ENCODE measurements around the gene ZNF107. TPM values are rescaled to one million over a fixed set of nuclear protein-coding genes. Genes with fewer than 3 reads are reported as not detected.
"Not testable (repeated sequence)": the region's sequence is repeated elsewhere in the genome, so short reads cannot be mapped to it uniquely, and the experiment has no call there.

The ZNF107 gene
- total RNA-seq, 1 donor from 2014 or later: 50.5 TPM

DNA sequence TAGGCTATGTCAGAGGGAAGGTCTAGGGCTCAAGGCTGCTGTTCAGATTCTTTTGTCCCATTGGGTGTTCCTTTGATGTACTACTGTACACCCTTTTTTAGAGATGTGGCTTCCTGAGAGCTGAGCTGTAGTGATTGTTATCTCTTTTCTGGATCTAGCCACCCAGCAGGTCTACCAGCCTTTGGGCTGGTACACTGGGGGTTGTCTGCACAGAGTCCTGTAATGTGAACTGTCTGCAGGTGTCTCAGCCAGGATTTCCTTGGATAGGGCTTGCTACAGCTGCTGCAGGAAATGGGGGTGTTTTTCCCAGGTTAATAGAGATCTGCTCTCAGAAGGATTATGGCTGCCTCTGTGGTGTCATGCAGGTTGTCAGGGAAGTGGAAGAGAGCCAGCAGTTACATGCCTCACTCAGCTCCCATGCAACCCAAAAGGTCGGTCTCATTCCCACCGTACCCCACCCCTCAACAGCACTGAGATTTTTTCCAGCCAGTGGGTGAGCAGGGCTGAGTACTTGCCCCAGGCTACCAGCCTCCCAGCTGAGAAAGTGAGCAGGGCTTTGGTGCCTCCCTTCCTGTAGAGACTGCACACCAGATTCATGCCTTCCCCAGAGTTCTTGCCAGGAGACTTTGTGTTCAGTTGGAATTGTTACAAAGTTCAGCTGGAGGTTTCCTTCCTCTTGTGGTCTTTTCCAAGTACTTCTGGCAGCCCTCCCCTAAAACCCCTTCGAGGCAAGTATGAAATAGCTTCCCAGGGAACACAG, 63.3 kb downstream of the ZNF107 start:
- H3K4me1 Mint-ChIP-seq: no peaks in the 10 kb centered on the region
- no peak overlapping the region for H3K27ac Mint-ChIP-seq
- intact Hi-C loops (cut with micrococcal nuclease): no loop called here
- POLR2A ChIA-PET: no interaction called here
- no peaks in the 10 kb centered on the region for H3K36me3 Mint-ChIP-seq (ENCODE audit: low read depth)
- TF ChIP-seq, protein P1, sequence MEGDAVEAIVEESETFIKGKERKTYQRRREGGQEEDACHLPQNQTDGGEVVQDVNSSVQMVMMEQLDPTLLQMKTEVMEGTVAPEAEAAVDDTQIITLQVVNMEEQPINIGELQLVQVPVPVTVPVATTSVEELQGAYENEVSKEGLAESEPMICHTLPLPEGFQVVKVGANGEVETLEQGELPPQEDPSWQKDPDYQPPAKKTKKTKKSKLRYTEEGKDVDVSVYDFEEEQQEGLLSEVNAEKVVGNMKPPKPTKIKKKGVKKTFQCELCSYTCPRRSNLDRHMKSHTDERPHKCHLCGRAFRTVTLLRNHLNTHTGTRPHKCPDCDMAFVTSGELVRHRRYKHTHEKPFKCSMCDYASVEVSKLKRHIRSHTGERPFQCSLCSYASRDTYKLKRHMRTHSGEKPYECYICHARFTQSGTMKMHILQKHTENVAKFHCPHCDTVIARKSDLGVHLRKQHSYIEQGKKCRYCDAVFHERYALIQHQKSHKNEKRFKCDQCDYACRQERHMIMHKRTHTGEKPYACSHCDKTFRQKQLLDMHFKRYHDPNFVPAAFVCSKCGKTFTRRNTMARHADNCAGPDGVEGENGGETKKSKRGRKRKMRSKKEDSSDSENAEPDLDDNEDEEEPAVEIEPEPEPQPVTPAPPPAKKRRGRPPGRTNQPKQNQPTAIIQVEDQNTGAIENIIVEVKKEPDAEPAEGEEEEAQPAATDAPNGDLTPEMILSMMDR (IDR thresholded peaks at IDR 0.05): no peak
- H3K4me3 Mint-ChIP-seq: no peak overlapping the region
- CTCF ChIA-PET: no interaction called here
- ATAC-seq (ENCODE audit: low read depth) (no peak), DNase-seq (no peak)
- H3K27me3 Mint-ChIP-seq: peaks cover 3% of the 10 kb centered on the region
- H3K9me3 Mint-ChIP-seq: peaks cover 29% of the 10 kb centered on the region

DNA sequence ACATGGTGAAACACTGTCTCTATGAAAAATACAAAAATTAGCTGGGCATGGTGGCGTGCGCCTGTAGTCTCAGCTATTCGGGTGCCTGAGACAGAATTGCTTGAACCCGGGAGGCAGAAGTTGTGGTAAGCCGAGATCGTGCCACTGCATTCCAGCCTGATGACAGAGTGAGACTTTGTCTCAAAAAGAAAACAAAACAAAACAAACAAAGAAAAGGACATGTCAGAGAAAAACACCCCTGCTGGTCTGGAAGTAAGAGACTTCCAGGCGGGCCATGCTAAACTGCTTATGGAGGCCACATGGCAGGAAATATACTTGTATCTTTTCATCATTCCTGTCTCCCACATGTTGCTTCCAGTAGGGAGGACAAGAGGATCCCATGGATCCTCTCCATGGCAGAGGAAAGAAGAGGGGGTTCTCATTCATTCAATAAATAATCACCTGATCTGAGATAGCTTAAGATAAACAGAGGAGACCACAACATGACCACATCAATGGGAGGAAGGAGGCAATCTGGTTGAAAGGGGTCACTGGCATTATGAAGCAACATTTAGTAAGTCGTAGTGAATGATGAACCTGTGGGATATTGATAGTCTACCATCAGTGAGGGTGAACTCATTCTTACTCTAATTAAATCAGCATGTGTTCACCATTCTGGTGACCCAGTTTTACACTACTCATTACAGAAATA, 67.8 kb downstream of the ZNF107 start:
- no peak for DNase-seq
- Mint-ChIP-seq H3K9me3 (peaks cover 7% of the 10 kb centered on the region), H3K4me1 (no peaks in the 10 kb centered on the region), H3K36me3 (ENCODE audit: low read depth) (no peaks in the 10 kb centered on the region), H3K27ac (no peak overlapping the region), H3K4me3 (no peak overlapping the region), H3K27me3 (no peaks in the 10 kb centered on the region)
- ATAC-seq (ENCODE audit: low read depth): no peak
- POLR2A ChIA-PET: no interaction called here
- TF ChIP-seq, protein P1 (IDR thresholded peaks at IDR 0.05): no peak
- CTCF ChIA-PET: no interaction called here
- intact Hi-C loops (cut with micrococcal nuclease): no loop called here

DNA sequence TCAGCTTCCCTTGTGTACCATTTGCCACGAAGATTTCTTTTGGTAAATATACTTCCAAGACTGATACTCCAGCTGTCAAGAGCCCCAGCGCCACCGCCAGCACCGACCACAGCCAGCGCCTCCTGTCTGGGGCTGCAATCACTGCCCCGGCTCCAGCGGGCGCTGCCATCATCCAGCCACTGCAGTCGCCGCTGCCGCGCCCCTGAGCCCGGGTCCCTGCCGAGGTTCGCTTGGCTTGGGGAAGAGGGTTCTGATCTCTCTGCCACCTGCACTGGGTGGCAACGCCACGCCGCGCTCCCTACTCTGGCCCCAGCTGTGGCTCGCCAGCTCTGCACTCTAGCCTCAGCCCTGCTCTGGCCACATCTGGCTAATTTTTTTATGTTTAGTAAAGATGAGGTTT, 70.6 kb downstream of the ZNF107 start:
- H3K27me3 Mint-ChIP-seq: no peaks in the 10 kb centered on the region
- intact Hi-C loops (cut with micrococcal nuclease): no loop called here
- no peak overlapping the region for H3K27ac Mint-ChIP-seq
- H3K36me3 Mint-ChIP-seq (ENCODE audit: low read depth): no peaks in the 10 kb centered on the region
- POLR2A ChIA-PET: no interaction called here
- H3K4me1 Mint-ChIP-seq: no peaks in the 10 kb centered on the region
- H3K9me3 Mint-ChIP-seq: peaks cover 2% of the 10 kb centered on the region
- TF ChIP-seq, protein P1 (IDR thresholded peaks at IDR 0.05): no peak
- DNase-seq: no peak
- no peak for ATAC-seq (ENCODE audit: low read depth)
- no peak overlapping the region for H3K4me3 Mint-ChIP-seq
- CTCF ChIA-PET: no interaction called here

DNA sequence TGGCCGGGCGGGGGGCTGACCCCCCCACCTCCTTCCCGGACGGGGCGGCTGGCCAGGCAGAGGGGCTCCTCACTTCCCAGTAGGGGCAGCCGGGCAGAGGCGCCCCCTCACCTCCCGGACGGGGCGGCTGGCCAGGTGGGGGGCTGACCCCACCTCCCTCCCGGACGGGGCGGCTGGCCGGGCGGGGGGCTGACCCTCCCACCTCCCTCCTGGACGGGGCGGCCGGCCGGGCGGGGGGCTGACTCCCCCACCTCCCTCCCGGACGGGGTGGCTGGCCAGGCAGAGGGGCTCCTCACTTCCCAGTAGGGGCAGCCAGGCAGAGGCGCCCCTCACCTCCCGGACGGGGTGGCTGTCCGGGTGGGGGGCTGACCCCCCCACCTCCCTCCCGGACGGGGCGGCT, 72.5 kb downstream of the ZNF107 start:
- H3K9me3 Mint-ChIP-seq; intact Hi-C loops (cut with micrococcal nuclease): not testable (repeated sequence)

DNA sequence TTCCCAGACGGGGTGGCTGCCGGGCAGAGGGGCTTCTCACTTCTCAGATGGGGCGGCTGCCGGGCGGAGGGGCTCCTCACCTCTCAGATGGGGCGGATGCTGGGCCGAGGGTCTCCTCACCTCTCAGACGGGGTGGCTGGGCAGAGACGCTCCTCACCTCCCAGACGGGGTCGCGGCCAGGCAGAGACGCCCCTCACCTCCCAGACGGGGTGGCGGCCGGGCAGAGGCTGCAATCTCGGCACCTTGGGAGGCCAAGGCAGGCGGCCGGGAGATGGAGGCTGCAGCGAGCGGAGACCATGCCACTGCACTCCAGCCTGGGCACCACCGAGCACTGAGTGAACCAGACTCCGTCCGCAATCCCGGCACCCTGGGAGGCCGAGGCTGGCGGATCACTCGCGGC, 73.0 kb downstream of the ZNF107 start:
- DNase-seq; ATAC-seq (ENCODE audit: low read depth); H3K27ac Mint-ChIP-seq; POLR2A ChIA-PET; H3K27me3 Mint-ChIP-seq; H3K36me3 Mint-ChIP-seq (ENCODE audit: low read depth); H3K4me1 Mint-ChIP-seq; intact Hi-C loops (cut with micrococcal nuclease); H3K4me3 Mint-ChIP-seq; CTCF ChIA-PET; H3K9me3 Mint-ChIP-seq: not testable (repeated sequence)

More for the DNA sequence above, 72.5 kb downstream of the ZNF107 start:
- H3K4me1 Mint-ChIP-seq; ATAC-seq (ENCODE audit: low read depth); H3K4me3 Mint-ChIP-seq; DNase-seq; POLR2A ChIA-PET; CTCF ChIA-PET; H3K36me3 Mint-ChIP-seq (ENCODE audit: low read depth); H3K27me3 Mint-ChIP-seq; H3K27ac Mint-ChIP-seq: not testable (repeated sequence)

DNA sequence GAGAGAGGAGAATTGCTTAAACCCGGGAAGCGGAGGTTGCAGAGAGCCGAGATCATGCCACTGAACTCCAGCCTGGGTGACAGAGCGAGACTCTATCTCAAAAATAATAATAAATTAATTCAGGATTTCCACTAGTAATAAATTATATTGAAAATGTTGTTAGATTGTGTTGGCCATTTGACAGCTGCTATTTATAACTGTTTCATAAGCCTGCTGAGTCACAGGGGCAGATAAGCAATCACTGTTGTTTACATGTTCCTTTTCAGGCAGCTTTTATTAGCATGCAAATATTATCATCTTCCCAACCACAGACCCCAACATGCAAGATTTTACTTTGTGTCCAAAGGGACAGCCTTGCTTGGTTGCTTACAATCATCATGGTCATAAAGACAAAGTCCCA, 78.7 kb downstream of the ZNF107 start:
- Mint-ChIP-seq H3K4me3 (no peak overlapping the region), H3K36me3 (ENCODE audit: low read depth) (peaks cover 6% of the 10 kb centered on the region), H3K27me3 (no peaks in the 10 kb centered on the region), H3K9me3 (peaks cover 12% of the 10 kb centered on the region), H3K27ac (no peak overlapping the region), H3K4me1 (no peaks in the 10 kb centered on the region)
- CTCF ChIA-PET: no interaction called here
- intact Hi-C loops (cut with micrococcal nuclease): no loop called here
- POLR2A ChIA-PET: no interaction called here
- ATAC-seq (ENCODE audit: low read depth) (no peak), DNase-seq (no peak)
- TF ChIP-seq, protein P1 (IDR thresholded peaks at IDR 0.05): no peak

Measured in activated B cell treated with CpG ODN at 0.5 μM for 24 hours (primary cell).